GM10266 (cell line): ENCODE results near the gene TCTN3.
"Not testable (repeated sequence)": the region's sequence is repeated elsewhere in the genome, so short reads cannot be mapped to it uniquely, and the experiment has no call there.

Source experiments
- DNase-seq: peaks from one replicate; pipeline ENCODE4 v3.0.0; 2012; ENCODE audit errors: extremely low spot score
- TF ChIP-seq, protein P1 (sequence below): IDR thresholded peaks from 2 replicates; pipeline ENCODE4 v1.5.1; 2012; ENCODE audit warnings: mild to moderate bottlenecking, low read depth; ENCODE audit not compliant: control insufficient read depth, insufficient read depth; ENCODE audit errors: missing control alignments

Gene TCTN3

GRCh38 chr10:95626500-95626899, 67.2 kb downstream of the TCTN3 start:
- no peak for DNase-seq
- TF ChIP-seq, protein P1, sequence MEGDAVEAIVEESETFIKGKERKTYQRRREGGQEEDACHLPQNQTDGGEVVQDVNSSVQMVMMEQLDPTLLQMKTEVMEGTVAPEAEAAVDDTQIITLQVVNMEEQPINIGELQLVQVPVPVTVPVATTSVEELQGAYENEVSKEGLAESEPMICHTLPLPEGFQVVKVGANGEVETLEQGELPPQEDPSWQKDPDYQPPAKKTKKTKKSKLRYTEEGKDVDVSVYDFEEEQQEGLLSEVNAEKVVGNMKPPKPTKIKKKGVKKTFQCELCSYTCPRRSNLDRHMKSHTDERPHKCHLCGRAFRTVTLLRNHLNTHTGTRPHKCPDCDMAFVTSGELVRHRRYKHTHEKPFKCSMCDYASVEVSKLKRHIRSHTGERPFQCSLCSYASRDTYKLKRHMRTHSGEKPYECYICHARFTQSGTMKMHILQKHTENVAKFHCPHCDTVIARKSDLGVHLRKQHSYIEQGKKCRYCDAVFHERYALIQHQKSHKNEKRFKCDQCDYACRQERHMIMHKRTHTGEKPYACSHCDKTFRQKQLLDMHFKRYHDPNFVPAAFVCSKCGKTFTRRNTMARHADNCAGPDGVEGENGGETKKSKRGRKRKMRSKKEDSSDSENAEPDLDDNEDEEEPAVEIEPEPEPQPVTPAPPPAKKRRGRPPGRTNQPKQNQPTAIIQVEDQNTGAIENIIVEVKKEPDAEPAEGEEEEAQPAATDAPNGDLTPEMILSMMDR: no peak

GRCh38 chr10:95620415-95620814, 73.3 kb downstream of the TCTN3 start:
- not testable (repeated sequence) for DNase-seq

DNA sequence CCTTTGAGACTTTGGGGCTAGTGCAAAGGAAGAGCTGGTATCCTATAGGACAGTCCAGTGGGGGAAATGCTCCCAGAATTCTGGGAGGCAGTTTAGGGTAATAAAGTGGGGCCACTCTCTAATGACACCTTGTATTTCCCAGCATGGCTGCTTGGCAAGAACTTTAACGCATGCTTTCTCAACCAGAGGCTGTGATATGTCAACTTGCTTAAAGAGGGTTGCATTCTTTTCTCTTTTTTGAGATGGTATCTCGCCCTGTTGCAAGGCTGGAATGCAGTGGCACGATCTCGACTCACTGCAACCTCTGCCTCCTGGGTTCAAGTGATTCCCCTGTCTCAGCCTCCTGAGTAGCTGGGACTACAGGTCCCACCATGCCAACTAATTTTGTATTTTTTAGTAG, 75.6 kb downstream of the TCTN3 start:
- DNase-seq: no peak
- TF ChIP-seq, protein P1: no peak

- no peak for DNase-seq
- TF ChIP-seq, protein P1: no peak
Measured at GRCh38 chr10:95616446-95616845, 77.3 kb downstream of the TCTN3 start.
